Measurements from ENCODE around the gene MAP1LC3B2.

DNA sequence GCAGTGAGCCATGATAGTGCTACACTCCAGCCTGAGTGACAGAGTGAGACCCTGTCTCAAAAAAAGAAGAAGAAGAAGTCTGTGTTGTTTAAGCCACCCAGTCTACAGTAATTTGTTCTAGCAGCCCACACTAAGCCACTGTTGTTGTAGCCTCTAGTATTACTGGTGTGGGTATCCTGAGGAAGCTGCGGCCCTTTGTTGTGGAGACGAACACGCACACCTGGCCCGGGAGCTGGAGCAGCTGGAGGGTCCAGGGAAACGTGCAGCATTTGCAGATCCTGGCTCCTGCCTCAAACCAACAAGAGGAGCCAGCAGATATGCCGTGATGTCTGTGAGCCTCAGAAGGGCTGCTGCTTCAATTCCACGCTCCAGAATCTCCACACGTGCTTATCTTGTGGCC is 65.3 kb downstream of the MAP1LC3B2 start:
- TF ChIP-seq TAF1 (IDR thresholded peaks at IDR 0.05; ENCODE audit: low read depth, low read length) (no peak), POLR2AphosphoS5 (IDR thresholded peaks at IDR 0.05; ENCODE audit: low read depth, low read length) (no peak), POLR2A (IDR thresholded peaks at IDR 0.05; ENCODE audit: low read depth, low read length) (no peak), PAX5 (IDR thresholded peaks at IDR 0.05; ENCODE audit: insufficient read depth, low read length, severe bottlenecking) (no peak)

Data from GM12891 (cell line).